MG63 (cell line): ENCODE data around the gene ZNF641. TPM values are rescaled to one million over a fixed set of nuclear protein-coding genes. Genes with fewer than 3 reads are reported as not detected.
"Not testable (repeated sequence)": the region's sequence is repeated elsewhere in the genome, so short reads cannot be mapped to it uniquely, and the experiment has no call there.

Experiments
- DNase-seq: peaks from one replicate; pipeline ENCODE4 v3.0.0-alpha.2; 2020
- H3K27me3 ChIP-seq: fragments of 250-450 bp; sonication (Bioruptor Pico); 2 replicates; pipeline ENCODE4 v1.5.1; 2020; ENCODE audit warnings: mild to moderate bottlenecking, moderate library complexity
- H3K36me3 ChIP-seq: fragments of 250-450 bp; sonication (Bioruptor Pico); 2 replicates; pipeline ENCODE4 v1.5.1; 2020; ENCODE audit warnings: mild to moderate bottlenecking, moderate library complexity
- H3K4me3 ChIP-seq: fragments of 250-450 bp; sonication (Bioruptor Pico); 2 replicates; pipeline ENCODE4 v1.5.1; 2020; ENCODE audit warnings: mild to moderate bottlenecking, moderate library complexity
- H3K9me3 ChIP-seq: fragments of 250-450 bp; sonication (Bioruptor Pico); 2 replicates; pipeline ENCODE4 v1.5.1; 2020; ENCODE audit warnings: mild to moderate bottlenecking, moderate library complexity
- total RNA-seq: library from RNA; depleted of rRNA; stranded (reverse); fragments of >200 nt; shearing (Covaris generic); gene quantifications from 2 replicates; pipeline ENCODE4 v1.2.3, GENCODE V29; 2014; ENCODE audit warnings: low replicate concordance

Gene ZNF641
- total RNA-seq, 1 experiment from 2014 or later = 2.9 TPM

DNA sequence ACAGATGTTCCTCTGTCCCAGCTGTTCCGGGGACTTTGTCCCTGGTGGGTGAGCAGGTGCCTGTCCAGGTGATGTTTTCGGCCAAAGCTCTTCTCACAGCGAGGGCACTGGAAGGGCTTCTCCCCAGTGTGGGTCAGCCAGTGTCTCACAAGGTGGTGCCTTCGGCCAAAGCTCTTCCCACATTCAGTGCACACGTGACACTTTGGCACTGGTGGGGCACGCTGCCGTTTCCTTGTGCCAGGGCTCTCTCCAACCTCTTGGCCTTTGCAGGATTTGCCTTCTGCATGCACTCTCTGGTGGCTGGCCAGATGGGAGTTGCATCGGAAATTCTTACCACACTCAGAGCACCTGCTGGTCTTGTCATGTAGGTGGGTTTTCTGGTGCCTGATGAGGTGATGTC, 7.7 kb downstream of the ZNF641 start:
- Histone ChIP-seq H3K9me3 (no peaks in the 10 kb centered on the region), H3K4me3 (no peak overlapping the region), H3K36me3 (no peaks in the 10 kb centered on the region; the same call in 1 of the 2 replicates), H3K27me3 (no peaks in the 10 kb centered on the region)
- DNase-seq = no peak

DNA sequence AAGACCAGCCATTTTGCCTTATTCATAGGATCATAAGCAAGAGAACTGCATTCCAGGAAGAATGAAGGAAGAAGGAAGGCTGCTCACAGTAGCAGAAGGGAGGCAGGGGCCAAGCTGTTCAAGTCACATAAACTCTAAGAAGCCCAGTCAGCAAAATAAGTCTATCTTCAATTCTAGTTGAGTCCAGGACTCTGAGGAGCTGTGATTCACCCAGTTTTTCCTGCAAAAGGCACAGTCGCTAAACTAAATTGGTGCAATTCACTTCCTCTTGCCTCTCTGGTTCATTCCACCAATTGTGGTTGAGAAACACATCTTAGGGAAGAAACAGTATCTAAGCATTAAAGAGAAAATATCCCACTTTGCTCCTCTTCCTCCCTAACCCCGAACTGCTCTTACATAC, 9.8 kb downstream of the ZNF641 start:
- no peak for DNase-seq
- Histone ChIP-seq H3K4me3 (no peak overlapping the region), H3K27me3 (no peaks in the 10 kb centered on the region), H3K36me3 (no peaks in the 10 kb centered on the region; the same call in 1 of the 2 replicates), H3K9me3 (no peaks in the 10 kb centered on the region)

DNA sequence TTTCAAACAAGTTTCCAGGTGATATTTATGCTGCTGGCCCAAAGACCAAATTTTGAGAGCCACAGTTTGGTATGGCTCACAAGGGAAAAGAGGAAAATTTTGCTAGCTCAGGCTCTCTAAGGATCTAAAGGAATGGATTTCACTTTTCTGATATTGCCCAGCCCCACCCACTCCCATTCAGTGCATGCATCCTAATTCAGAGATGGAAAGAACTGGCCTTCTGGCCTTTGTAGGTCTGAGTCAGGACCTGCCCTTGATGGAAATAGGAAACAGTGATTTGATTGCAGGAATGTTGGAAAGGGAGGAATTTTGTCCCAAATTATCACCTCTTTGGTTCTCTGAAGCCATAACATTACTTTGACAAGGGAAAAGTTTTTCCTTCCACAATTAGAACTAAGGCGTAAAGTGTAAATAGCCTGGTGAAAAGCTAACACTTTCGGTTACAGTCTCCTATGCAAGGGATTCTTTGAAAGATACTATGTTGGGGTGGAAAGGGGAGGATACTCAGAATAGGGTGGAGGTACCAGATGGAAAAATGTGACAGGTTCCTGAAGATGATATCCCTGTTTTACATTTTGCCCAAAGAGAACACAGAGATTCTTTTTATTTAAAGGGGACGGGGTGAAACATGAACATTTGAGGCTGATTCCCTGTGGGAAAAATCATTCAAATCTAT, 11.1 kb downstream of the ZNF641 start:
- Histone ChIP-seq H3K36me3 (no peaks in the 10 kb centered on the region; the same call in 1 of the 2 replicates), H3K27me3 (no peaks in the 10 kb centered on the region), H3K9me3 (no peaks in the 10 kb centered on the region), H3K4me3 (no peak overlapping the region)
- DNase-seq = no peak

DNA sequence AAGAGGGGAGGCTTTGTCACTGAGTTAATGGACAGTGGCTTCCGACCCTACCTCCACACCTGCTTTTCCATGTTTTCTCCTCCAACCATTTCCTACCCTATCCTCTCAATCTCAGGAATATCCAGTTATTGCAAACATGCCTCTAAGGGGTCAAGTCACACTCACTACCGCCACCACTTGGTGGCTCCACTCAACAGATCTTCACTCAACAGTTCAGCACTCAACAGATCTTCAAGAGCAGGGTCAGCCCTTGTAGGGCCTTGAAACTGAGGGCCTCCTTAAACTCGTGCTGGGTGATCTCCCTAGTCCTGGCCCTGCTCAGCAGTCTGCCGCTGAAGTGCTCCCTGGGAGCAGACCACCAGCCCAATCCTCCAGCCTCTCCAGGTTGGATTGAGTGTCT, 14.2 kb downstream of the ZNF641 start:
- H3K4me3 ChIP-seq = no peak overlapping the region
- no peaks in the 10 kb centered on the region for H3K36me3 ChIP-seq
- H3K27me3 ChIP-seq = no peaks in the 10 kb centered on the region
- no peak for DNase-seq
- no peaks in the 10 kb centered on the region for H3K9me3 ChIP-seq

DNA sequence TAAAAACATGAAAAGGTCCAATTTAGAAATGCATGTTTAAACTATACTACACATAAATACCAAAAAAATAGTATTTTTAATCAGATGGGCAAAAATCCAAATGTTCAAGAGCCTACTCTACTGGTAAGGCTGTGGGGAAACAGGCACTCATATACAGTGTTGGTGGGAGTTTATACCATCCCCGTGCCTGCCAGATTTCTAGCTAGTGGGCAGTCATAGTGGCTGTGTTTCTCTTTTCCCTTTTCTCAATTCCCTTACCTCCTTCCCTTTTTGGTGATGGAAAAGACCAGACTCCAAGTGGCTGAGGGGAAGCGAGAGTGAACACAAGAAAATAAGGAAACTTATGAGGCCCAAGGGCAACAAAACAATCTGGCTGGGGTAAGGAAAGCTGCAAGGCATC, 14.7 kb downstream of the ZNF641 start:
- Histone ChIP-seq H3K9me3 (no peaks in the 10 kb centered on the region), H3K27me3 (no peaks in the 10 kb centered on the region), H3K36me3 (no peaks in the 10 kb centered on the region), H3K4me3 (no peak overlapping the region)
- no peak for DNase-seq

DNA sequence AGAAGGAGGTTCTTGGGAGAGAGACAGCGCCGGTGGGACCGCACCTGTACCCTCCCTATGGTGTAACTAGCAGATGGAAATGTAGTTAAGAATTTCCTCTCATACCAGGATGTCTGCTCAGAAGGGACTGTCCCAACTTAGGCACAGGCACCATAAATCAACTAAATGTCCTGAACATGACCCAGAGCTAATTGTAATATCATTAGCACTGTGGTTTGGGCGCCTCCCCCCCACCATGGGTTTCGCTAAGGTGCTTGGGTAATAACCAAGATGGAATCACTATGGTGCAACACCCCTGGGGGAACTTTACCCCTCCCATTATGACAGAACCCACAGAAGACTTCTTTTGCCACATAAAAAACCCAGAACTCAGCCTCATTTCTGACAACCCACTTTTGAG, 15.9 kb downstream of the ZNF641 start:
- no peak for DNase-seq
- Histone ChIP-seq H3K36me3 (no peaks in the 10 kb centered on the region), H3K4me3 (no peak overlapping the region), H3K9me3 (no peaks in the 10 kb centered on the region), H3K27me3 (peaks cover 5% of the 10 kb centered on the region; the same call in 1 of the 2 replicates)

DNA sequence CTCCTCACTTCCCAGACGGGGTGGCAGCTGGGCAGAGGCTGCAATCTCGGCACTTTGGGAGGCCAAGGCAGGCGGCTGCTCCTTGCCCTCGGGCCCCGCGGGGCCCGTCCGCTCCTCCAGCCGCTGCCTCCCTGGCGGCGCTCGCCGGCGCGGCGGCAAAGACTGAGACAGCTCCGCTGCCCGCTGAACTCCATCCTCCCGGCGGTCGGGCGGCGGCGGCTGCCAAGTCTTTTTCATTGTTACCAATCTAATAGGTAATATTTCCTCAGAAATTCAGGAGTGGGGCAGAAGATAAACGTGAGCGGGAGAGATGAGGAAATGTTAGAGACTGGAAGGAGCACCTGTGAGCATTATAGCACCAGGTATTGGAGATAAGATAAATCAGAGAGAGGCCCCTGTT, 17.0 kb downstream of the ZNF641 start:
- not testable (repeated sequence) for H3K36me3 ChIP-seq, H3K4me3 ChIP-seq, DNase-seq, H3K27me3 ChIP-seq, H3K9me3 ChIP-seq

DNA sequence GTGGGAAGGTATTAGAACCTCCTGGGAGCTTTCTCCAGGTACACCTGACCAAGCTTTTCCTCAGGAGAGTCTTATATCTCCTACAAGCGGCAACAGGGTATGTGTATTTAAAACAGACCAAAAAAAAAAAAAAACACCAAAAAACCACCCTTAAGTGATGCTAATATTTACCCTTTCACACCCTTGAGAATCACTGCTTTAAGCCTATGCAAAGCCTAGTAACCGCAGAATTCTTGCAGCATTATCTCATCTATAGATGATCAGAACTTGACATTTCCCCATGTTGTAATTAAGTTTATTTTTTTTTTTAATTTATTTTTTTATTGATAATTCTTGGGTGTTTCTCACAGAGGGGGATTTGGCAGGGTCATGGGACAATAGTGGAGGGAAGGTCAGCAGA, 19.3 kb downstream of the ZNF641 start:
- no peaks in the 10 kb centered on the region for H3K36me3 ChIP-seq
- DNase-seq = no peak
- H3K4me3 ChIP-seq = no peak overlapping the region
- H3K9me3 ChIP-seq = no peaks in the 10 kb centered on the region
- peaks cover 8% of the 10 kb centered on the region; the same call in 1 of the 2 replicates for H3K27me3 ChIP-seq

DNA sequence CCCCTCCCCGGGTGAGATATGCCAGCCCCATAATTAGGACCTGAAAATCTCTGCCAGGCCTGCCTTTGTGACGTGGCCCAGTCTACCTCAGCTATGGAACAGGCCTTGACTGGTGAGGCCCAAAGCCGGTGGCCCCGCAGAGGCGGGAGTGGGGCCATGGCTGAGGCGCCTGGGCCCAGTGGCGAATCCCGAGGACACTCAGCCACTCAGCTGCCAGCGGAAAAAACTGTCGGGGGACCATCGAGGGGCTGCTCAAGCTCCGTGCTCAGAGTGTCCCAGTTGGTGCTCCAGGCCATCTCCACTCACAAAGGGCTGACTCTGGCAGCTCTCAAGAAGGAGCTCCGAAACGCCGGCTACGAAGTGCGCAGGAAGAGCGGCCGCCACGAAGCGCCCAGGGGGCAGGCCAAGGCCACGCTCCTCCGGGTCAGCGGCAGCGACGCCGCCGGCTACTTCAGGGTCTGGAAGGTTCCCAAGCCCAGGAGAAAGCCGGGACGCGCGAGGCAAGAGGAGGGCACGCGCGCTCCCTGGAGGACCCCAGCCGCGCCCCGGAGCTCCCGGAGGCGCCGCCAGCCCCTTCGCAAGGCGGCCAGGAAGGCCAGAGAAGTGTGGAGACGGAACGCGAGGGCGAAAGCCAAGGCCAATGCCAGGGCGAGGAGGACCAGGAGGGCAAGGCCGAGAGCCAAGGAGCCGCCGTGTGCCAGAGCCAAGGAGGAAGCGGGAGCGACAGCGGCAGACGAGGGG, 21.4 kb downstream of the ZNF641 start:
- Histone ChIP-seq H3K4me3 (no peak overlapping the region), H3K9me3 (no peaks in the 10 kb centered on the region), H3K27me3 (peaks cover 8% of the 10 kb centered on the region; the same call in 1 of the 2 replicates), H3K36me3 (no peaks in the 10 kb centered on the region)
- no peak for DNase-seq

DNA sequence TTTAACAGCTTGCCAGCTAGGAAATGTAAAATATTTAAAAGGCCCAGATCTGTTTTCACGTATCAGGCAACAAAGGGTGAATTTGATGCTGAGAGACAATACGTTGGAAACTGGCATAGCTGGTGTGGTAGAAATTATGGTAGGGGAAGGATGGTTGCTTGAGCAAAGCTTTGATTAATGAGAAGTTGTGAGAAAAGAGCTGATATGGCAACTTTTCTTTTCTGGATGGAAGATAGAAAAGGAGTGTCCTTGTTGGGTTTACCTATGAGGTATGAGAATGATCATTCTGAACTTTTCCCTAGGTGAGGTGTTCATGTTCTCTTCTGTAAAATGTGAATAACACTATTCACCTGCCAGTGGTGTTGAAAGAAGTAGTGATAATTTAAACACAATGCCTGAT, 34.2 kb downstream of the ZNF641 start:
- no peaks in the 10 kb centered on the region for H3K9me3 ChIP-seq
- no peaks in the 10 kb centered on the region for H3K36me3 ChIP-seq
- H3K27me3 ChIP-seq = peaks cover 3% of the 10 kb centered on the region
- no peak for DNase-seq
- H3K4me3 ChIP-seq = no peak overlapping the region

DNA sequence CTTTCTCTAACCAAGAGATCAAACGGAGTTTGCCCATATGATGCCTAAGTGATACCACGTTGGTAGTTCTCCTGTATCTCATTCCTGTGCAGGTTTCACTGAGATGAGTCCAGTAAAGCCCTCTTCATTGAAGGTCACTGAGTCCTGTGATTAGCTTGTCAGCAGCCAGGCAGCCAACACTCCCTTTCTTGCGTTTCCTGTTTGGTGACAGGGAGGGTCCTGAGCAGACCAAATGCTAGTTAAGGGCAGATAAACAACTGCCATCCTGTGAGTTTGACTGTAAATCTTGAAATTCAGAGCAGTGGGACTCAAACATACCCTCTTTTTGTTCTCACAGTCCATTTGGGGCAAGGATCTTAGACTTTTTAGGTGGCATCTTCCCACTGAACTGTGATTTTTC, 39.4 kb downstream of the ZNF641 start:
- H3K9me3 ChIP-seq = no peaks in the 10 kb centered on the region
- no peaks in the 10 kb centered on the region for H3K36me3 ChIP-seq
- no peak overlapping the region for H3K4me3 ChIP-seq
- DNase-seq = no peak
- H3K27me3 ChIP-seq = peaks cover 4% of the 10 kb centered on the region

DNA sequence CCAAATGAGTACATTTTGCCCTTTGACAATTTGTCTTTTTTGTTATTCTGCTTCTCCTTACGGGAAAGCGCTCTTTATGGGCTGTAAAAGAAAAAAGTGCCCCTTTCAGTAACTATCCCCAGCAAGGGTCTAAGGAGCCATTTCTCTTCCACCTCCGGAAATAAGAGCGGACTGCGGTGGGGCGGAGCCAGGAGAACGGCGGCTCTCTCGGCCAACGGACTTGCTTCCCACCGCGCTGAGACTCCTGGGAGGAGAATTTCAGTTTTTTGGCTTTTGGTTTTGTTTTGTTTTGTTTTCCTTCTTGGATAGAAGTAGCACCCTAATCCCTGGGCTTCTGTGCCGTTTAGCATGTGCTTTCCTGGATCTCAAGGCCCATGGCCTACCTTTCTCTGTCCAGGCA, 43.5 kb downstream of the ZNF641 start:
- H3K27me3 ChIP-seq = peaks cover 4% of the 10 kb centered on the region; the same call in 1 of the 2 replicates
- DNase-seq = no peak
- no peaks in the 10 kb centered on the region for H3K36me3 ChIP-seq
- H3K9me3 ChIP-seq = no peaks in the 10 kb centered on the region
- H3K4me3 ChIP-seq = no peak overlapping the region

DNA sequence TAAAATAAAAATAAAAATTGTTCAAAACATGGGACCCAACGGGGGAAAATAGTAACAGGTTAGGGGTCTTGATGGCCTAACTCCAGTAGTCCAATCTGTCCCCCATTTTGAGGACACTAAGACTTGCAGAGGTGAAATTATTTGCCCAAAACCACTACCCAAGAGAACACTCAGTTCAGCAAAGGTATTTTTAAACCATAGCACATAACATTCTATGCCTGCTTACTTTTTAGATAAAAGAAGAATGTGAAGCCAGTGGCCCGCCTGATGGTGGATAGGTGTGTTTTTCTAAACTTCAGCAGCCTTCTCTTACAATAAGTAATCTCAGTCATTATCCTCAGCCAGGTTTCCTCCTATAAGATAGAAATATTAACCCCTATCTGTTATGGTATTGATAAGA, 45.5 kb downstream of the ZNF641 start:
- Histone ChIP-seq H3K27me3 (peaks cover 4% of the 10 kb centered on the region; the same call in 1 of the 2 replicates), H3K36me3 (no peaks in the 10 kb centered on the region), H3K9me3 (no peaks in the 10 kb centered on the region), H3K4me3 (no peak overlapping the region)
- DNase-seq = no peak

DNA sequence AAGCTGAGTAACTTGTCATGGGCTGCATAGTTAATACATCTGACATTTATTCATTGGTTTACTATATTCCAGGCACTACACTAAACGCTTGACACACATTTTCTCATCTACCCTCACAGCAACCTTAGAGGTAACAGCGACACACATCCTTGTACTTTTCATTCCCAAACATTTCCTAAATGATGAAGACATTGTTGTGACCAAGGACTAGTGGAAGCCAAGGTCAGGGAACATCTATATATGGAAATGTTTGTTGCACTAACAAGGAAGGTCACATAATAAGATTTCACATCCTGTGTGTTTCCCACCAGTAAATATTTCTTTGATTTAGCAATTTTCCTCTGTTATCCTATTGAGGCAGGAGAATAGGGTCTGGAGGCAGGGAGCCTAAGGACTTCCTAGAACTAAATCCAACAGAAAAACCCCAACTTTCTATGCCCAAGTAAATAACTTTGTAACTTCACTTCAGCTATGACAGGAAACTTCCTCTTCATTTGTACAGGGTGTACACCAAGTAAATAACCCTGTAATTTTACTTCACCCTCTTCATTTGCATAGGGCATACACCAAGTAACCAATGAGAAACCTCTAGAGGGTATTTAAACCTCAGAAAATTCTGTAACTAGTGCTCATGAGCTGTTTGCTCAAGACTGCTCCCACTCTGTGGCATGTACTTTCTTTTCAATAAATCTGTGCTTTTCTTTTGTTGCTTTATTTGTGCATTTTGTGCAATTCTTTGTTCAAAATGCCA, 48.4 kb downstream of the ZNF641 start:
- Histone ChIP-seq H3K27me3 (no peaks in the 10 kb centered on the region), H3K9me3 (no peaks in the 10 kb centered on the region), H3K36me3 (no peaks in the 10 kb centered on the region), H3K4me3 (no peak overlapping the region)
- DNase-seq = no peak

DNA sequence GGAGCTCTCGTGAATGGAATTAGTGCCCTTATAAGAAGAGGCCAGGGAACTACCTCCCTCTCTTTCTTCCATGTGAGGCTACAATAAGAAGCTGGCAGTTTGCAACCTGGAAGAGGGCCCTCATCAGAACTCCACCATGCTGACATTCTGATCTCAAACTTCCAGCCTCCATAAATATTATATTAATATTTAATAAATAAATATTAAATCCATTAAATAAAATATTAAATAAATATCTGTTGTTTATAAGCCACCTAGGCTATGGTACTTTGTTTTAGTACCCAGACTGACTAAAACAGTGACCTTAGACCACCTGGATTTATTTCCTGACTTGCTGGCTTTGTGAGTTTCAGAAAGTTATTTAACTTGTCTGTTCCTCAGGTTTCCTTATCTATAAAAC, 49.9 kb downstream of the ZNF641 start:
- Histone ChIP-seq H3K36me3 (no peaks in the 10 kb centered on the region), H3K4me3 (no peak overlapping the region), H3K9me3 (no peaks in the 10 kb centered on the region), H3K27me3 (0 out of 2 replicates have a peak, but pooled peaks cover 6% of the 10 kb centered on the region)
- no peak for DNase-seq

DNA sequence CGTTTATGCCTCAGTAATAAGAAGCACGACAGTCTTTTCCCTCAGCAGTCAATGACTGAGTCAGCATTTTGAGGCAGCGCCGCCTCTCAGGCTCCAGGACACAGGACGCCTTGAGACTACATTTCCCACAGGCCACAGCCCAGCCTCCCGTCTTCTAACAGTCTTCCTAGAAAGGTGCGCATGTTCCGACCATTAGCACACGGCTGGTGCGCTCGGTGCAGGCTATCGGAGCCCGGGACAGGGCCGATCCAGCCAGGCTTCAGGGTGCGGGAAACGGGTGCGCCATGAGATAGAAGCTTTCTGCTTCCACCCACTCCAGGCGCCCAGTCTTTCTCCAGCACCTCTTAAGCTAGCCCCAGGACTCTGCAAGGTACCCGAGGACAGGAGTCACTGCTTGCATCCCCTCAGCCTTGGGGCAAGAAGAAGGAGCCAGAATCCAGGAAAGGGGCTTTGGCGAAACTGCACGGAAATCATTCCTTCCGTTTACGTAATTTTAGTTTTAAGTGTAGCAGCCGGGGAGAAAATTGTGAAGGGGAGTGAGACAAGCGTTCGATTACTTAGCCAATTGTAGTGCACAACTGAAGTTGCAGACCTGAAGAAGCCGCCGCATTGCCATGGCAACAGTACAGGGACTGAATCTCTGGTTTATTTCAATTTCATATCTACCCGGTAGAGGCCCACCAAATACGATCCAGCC, 54.0 kb downstream of the ZNF641 start:
- DNase-seq = no peak
- Histone ChIP-seq H3K4me3 (no peak overlapping the region), H3K27me3 (0 out of 2 replicates have a peak, but pooled peaks cover 6% of the 10 kb centered on the region), H3K9me3 (no peaks in the 10 kb centered on the region), H3K36me3 (no peaks in the 10 kb centered on the region)

DNA sequence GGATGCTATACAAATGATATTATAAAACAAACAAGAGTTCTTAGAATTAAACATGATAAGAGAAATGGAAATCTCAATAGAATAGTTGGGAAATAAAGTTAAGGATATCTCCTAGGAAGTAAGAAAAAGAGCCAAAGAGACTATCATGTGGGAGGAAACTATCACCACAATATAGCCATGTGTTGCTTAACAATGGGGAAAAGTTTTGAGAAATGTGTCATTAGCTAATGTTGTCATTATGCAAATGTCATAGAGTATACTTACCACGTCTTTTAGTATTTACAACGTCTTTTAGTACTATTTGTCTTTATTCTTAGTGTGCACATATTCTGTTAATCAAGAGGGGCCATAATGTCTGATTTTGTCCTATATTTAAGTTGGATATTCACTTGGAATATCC, 58.7 kb downstream of the ZNF641 start:
- H3K4me3 ChIP-seq = no peak overlapping the region
- no peaks in the 10 kb centered on the region for H3K36me3 ChIP-seq
- H3K9me3 ChIP-seq = no peaks in the 10 kb centered on the region
- DNase-seq = no peak
- peaks cover 21% of the 10 kb centered on the region for H3K27me3 ChIP-seq
